Heart left ventricle (tissue), 13 donors: ENCODE data around the gene ATF6.

Experiments
- POLR2A ChIP-seq, 2 donors: fragments of 450-650 bp; IDR thresholded peaks; one replicate each; pipeline ENCODE4 v1.6.1; 2017; ENCODE audit warnings: antibody characterized with exemption in 2 of 2, mild to moderate bottlenecking in 2 of 2, moderate library complexity in 2 of 2
- TF ChIP-seq, protein P1 (sequence below), 12 donors: fragments of 200-600 bp; sonication (generic) in 4 of 12; IDR thresholded peaks; one replicate each; pipeline versions ENCODE4 v1.5.0 to v1.8.0; 2018 to 2022; ENCODE audit warnings: antibody characterized with exemption in 12 of 12, mild to moderate bottlenecking in 5 of 12
- donor health status: ischemic (EF 13 %, LVEDD 7.1; RV severe dilation, severe dysfunction).
- donor health status: DM: no; HTN: yes; CAD: no.
- donor health status: DM: no; HTN: no; CAD: no.
- donor health status: ischemic (EF 25% LVEDD 6.9; RV normal size, moderate dysfunction).
- donor health status: ischemic (EF 25% LVEDD 5.7; RV mildly dilated, moderate dysfunction).
- donor health status: ischemic (EF 35%, LVEDD 5.7; RV mildly dilated, moderate dysfunction).
- donor health status: nonischemic (EF 11% LVEDD 7.7; RV severe dilation, severe dysfunction).
- donor health status: DM: yes; HTN: yes; CAD: no.
- donor health status: PGD.
- donor health status: ischemic (EF 29% LVEDD 5.4; RV normal size, mild dysfunction).
- donor health status: nonischemic (EF 23%, LVEDD 6.1; RV moderate dilation, normal function).

DNA sequence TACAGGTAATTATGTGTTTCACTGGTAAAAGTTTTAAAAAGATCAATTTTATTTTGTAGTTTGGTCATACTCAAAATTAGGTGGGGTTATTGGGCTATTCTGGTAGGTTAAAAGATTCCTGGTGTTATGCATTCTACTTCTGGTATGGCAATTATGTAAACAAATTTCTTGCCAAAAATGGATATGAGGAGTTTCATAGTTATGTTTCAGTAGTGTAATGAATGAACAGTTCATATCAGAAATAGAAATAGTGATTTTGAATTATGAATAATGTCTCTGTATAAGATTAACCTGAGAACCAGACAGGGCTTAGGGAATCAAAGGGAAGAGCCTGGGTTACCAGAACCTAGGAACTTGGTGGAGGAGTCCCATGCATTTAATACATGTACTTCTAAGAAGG, 15.9 kb downstream of the ATF6 start:
- TF ChIP-seq POLR2A (IDR thresholded peaks at IDR 0.05) = no peak
- TF ChIP-seq, protein P1, sequence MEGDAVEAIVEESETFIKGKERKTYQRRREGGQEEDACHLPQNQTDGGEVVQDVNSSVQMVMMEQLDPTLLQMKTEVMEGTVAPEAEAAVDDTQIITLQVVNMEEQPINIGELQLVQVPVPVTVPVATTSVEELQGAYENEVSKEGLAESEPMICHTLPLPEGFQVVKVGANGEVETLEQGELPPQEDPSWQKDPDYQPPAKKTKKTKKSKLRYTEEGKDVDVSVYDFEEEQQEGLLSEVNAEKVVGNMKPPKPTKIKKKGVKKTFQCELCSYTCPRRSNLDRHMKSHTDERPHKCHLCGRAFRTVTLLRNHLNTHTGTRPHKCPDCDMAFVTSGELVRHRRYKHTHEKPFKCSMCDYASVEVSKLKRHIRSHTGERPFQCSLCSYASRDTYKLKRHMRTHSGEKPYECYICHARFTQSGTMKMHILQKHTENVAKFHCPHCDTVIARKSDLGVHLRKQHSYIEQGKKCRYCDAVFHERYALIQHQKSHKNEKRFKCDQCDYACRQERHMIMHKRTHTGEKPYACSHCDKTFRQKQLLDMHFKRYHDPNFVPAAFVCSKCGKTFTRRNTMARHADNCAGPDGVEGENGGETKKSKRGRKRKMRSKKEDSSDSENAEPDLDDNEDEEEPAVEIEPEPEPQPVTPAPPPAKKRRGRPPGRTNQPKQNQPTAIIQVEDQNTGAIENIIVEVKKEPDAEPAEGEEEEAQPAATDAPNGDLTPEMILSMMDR (IDR thresholded peaks at IDR 0.05) = no peak
